Measurements from ENCODE around the gene SCAMP3. TPM values are rescaled to one million over a fixed set of nuclear protein-coding genes. Genes with fewer than 3 reads are reported as not detected.

SCAMP3 gene
- total and polyA plus RNA-seq, 10 of the 15 experiments (the other 5 are each of a cell fraction or from before 2014, with no cell fraction given), result 17.2 to 133 (median 87.3) TPM

DNA sequence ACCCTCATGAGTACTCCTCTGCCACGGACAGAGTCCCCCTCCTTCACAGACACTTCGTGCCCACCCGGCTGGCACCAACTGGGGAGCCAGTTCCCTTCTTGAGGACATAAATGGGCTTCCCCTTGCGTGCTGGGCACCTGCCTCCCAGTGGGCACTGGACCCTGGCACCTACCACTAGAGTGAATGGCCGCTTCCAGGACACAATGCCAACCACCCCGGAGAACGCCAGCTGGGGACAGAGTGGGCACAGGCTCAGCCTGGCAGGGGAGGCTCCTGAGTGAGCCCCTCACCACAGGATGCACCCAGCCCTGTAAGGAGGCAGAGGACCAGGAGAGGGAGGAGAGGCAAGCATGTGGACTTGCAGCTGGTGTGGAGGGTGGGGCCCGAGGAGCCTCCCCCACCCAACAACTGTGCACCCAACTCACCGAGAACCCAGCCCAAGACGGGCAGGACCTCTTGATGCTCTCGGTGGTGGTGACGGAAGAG, 7.9 kb downstream of the SCAMP3 start (continued):
- TF ChIP-seq, protein P1, sequence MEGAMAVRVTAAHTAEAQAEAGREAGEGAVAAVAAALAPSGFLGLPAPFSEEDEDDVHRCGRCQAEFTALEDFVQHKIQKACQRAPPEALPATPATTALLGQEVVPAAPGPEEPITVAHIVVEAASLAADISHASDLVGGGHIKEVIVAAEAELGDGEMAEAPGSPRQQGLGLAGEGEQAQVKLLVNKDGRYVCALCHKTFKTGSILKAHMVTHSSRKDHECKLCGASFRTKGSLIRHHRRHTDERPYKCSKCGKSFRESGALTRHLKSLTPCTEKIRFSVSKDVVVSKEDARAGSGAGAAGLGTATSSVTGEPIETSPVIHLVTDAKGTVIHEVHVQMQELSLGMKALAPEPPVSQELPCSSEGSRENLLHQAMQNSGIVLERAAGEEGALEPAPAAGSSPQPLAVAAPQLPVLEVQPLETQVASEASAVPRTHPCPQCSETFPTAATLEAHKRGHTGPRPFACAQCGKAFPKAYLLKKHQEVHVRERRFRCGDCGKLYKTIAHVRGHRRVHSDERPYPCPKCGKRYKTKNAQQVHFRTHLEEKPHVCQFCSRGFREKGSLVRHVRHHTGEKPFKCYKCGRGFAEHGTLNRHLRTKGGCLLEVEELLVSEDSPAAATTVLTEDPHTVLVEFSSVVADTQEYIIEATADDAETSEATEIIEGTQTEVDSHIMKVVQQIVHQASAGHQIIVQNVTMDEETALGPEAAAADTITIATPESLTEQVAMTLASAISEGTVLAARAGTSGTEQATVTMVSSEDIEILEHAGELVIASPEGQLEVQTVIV (IDR thresholded peaks at IDR 0.05; ENCODE audit: borderline replicate concordance, partially characterized antibody), result no peak
- TF ChIP-seq CEBPB (IDR thresholded peaks at IDR 0.05; ENCODE audit: borderline replicate concordance in 1 of 2, low read depth in 2 of 2, low read length in 2 of 2) (no peak), IKZF1 (conservative IDR thresholded peaks at IDR 0.05) (no peak)
- TF ChIP-seq, protein P2, sequence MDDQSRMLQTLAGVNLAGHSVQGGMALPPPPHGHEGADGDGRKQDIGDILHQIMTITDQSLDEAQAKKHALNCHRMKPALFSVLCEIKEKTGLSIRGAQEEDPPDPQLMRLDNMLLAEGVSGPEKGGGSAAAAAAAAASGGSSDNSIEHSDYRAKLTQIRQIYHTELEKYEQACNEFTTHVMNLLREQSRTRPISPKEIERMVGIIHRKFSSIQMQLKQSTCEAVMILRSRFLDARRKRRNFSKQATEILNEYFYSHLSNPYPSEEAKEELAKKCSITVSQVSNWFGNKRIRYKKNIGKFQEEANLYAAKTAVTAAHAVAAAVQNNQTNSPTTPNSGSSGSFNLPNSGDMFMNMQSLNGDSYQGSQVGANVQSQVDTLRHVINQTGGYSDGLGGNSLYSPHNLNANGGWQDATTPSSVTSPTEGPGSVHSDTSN (IDR thresholded peaks at IDR 0.05; ENCODE audit: insufficient replicate concordance, low read depth, low read length), result no peak

DNA sequence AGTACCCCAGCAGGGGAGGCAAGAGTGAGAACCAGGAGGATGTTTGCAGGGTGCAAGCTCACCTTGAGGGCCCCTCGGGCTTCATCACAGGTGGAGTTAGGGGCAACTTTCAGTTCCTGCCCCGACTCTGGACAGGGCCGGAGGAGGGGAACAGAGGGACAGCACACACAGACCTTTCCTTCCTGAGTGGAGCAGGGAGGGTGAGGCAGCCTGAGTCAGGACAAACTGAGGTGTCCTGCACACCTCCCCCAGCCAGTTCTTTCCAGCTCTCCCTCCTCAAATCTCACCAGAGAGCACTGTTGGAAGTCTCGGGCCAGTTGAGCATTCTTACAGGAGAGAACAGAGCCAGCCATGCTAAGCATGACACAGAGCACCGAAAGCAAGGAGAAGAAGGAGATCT, 8.4 kb downstream of the SCAMP3 start:
- SMC1A ChIA-PET (ENCODE audit: uncharacterized antibody, unreplicated experiment), result interaction anchor here (4.7 kb wide), 1 partner anchor 52 kb away, joined by 44 read pairs; the partner anchor contains the start of gene FDPS
- in situ Hi-C loops (cut with MboI) (no loop called here), intact Hi-C loops (cut with micrococcal nuclease; ENCODE audit: unreplicated experiment) (no loop called here)
- 81% methylated on average over 5 of the region's 5 CpGs for WGBS (ENCODE audit: insufficient coverage, insufficient replicate concordance, low lambda C conversion rate, missing lambda C conversion rate)
- Histone ChIP-seq H3K4me1 (ENCODE audit: control insufficient read depth, insufficient read depth, low read length) (peaks cover 13% of the 10 kb centered on the region), H3K9ac (ENCODE audit: control insufficient read depth, insufficient read depth, low read length) (no peak overlapping the region), H4K20me1 (ENCODE audit: control insufficient read depth, insufficient read depth) (no peaks in the 10 kb centered on the region), H3K79me2 (ENCODE audit: control insufficient read depth, insufficient read depth, low read length) (peaks cover 7% of the 10 kb centered on the region), H3K27me3 (replicated peaks in 1 of 2; ENCODE audit: control insufficient read depth in 2 of 2, insufficient read depth in 2 of 2, low read length in 1 of 2) (no peaks in the 10 kb centered on the region), H3K4me3 (peak overlapping the region; percentile 92; the same call in 1 of the 2 replicates), H2AFZ (ENCODE audit: control insufficient read depth, low read depth, low read length) (no peak overlapping the region), H3K9me3 (replicated peaks; ENCODE audit: control insufficient read depth, insufficient read depth, low read length) (no peaks in the 10 kb centered on the region), H3K27ac (ENCODE audit: control insufficient read depth, insufficient read depth) (no peak overlapping the region), H3K36me3 (ENCODE audit: control insufficient read depth in 2 of 2, insufficient read depth in 2 of 2, low read length in 1 of 2) (peaks cover 0 to 1% of the 10 kb centered on the region in 2 experiments; a peak in 1 of 4 replicates), H3K4me2 (ENCODE audit: control insufficient read depth, insufficient read depth) (peak overlapping the region; percentile 97)
- DNase-seq (ENCODE audit: low read depth, low spot score) (no peak), ATAC-seq (no peak), FAIRE-seq (no peak)
- POLR2A ChIA-PET, result interaction anchor here (0.5 kb wide), 1 partner anchor 50 kb away, joined by 3 read pairs; no protein-coding TSS in a partner anchor
- TF ChIP-seq POLR2AphosphoS2 (IDR thresholded peaks at IDR 0.05; ENCODE audit: low read depth, low read length) (no peak), MYC (IDR thresholded peaks at IDR 0.05; ENCODE audit: insufficient read depth, insufficient read length, insufficient replicate concordance, low read length, severe bottlenecking) (no peak), SPI1 (IDR thresholded peaks at IDR 0.05; ENCODE audit: borderline replicate concordance, insufficient read depth, low read depth, low read length) (0 out of 2 replicates have a peak, but pooled peaks have one; percentile 12), CHD1 (IDR thresholded peaks at IDR 0.05; ENCODE audit: low read depth, low read length) (no peak)
- CTCF ChIA-PET, result interaction anchor here (0.7 to 9.6 kb wide), 5 partner anchors 8 to 70 kb away, joined by 3 to 225 read pairs (median 74); partner anchors contain the start of genes CLK2, FDPS, HCN3 and RUSC1
- no TSS peak for BruUV-seq (replicated peaks)
- RAD21 ChIA-PET (ENCODE audit: unreplicated experiment), result interaction anchor here (0.5 to 5.2 kb wide), 2 partner anchors 69 to 302 kb away, joined by 4 to 81 read pairs; partner anchors contain the start of gene RUSC1

Data from GM12878 (cell line).